Inflammatory macrophage treated with lipopolysaccharide for 1 hour (primary cell): Measurements from ENCODE around the gene BEND4.

ENCODE experiments used
- DNase-seq, 2 donors: peaks; one replicate each; pipeline ENCODE4 v3.0.0-alpha.2; 2020 to 2022

BEND4 gene

DNA sequence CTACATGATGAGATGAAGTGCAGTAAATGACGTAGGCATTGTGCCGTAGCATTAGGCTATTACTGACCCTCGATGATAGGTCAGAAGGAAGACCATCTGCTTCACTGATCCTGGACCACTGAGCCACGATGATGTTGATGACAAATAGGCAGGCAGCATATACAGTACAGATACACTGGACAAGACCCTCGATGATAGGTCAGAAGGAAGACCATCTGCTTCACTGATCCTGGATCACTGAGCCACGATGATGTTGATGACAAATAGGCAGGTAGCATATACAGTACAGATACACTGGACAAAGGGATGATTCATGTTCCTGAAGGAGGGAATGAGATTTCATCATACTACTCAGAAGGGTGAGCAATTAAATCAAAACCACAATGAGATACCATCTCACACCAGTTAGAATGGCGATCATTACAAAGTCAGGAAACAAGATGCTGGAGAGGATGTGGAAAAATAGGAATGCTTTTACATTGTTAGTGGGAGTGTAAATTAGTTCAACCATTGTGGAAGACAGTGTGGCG, 50.9 kb downstream of the BEND4 start:
- no peak for DNase-seq

DNA sequence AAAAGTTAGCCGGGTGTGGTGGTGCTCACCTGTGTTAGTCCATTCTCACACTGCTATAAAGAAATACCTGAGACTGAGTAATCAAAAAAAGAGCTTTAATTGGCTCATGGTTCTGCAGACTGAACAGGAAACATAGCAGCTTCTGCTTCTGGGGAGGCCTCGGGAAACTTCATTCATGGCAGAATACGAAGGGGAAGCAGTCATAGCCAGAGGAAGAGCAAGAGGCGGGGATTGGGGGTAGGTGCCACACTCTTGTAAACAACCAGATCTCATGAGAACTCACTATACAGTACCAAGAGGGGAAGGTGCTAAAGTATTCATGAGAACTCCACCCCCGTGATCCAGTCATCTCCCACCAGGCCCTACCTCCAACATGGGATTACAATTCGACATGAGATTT, 64.1 kb downstream of the BEND4 start:
- DNase-seq = no peak

DNA sequence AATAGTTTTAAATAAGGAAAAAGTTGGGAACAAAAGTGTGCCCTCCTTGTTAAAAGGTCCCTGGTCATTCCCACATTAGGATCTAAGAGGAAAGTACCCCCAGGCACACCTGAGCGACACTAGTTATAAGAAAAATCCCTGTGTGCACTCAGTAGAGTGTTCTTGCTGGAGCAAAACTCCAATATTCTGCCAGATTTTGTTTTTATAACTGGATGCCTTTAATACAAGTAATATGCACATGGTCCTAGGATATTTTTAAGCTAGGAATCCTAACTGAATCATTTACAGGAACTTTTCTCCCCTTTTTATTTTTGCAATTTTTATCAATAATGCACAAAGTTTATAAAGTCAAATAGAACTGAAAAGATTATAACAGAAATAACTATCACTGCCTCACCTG, 68.6 kb downstream of the BEND4 start:
- no peak for DNase-seq

DNA sequence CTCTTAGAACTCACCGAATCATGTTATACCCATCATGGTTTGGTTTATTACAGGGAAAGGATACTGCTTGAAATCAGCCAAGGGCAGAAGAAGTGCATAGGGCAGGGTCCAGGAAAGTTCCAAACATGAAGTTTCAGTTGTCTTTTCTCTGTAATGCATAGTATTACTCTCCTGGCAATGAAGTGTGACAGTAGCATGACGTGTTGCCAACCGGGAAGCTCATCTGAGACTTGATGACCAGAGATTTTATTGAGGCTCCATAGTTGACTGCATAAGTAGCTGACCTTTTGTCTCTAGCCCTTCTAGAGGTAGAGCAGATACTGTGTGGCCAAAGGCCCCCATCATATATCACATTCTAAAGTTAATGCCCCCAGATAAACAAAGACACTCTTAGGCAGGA, 72.1 kb downstream of the BEND4 start:
- DNase-seq = no peak

DNA sequence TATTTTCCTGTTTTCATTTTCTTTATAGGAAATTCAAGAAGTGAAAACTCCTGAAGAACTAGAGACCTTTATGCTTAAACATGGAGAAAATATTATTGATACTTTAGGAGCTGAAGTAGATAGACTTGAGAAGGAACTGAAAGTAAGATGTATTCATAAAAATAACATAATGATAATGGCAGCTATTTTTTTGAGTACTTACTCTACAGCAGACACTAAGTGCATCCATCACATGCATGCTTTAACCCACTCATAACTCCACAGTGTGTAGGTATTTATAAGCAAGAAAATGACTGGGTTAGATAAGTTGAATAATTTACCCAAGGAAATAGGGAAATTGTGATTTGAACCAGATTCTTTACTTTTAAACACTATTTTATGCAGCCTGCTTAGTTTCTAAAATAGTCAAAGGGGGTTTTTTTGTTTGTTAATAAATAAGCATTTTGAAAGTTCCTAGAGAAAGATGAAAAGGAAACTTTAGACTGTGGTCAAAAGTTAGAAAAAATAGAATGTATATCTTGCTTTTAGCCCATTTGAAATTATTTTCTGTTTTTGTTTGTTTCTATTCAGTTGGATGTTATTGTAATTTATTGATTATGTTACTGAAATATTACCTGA, 74.2 kb downstream of the BEND4 start:
- DNase-seq = no peak

DNA sequence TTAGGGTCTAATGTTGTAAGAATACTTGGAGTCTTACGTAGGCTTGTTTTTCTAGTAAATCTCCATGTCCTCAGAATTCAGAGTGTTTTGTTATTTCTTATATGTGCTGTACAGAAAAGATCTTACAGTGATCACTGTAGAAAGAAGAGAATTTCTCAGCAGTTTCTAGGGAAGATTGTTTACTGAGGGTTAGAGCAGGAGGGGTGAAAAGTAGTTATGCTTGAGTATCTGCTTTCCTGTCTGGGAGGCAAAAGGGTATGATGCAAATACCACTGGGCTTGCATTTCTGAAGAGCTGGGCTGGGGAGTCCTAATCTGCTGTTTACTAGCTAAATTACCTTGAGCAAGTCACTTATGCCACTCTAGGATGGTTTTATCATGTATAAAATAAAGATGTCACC, 78.2 kb downstream of the BEND4 start:
- DNase-seq = no peak

DNA sequence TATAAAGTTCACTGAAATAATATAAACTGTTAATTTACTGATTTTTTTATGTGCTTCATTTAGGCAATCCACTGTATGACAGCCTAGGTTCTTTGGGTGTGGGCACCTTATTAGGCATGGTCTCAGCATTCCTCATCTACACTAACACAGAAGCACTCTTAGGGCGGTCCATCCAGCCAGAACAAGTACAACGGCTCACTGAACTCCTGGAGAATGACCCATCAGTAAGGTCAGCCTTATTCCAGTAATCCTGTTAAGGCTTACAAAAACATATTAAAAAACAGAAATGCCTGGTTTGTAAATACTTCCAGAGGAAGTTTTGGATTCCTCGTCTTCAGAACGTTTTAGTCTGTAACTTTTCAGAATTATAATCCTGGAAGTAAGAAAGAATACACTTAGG, 82.0 kb downstream of the BEND4 start:
- DNase-seq = no peak

DNA sequence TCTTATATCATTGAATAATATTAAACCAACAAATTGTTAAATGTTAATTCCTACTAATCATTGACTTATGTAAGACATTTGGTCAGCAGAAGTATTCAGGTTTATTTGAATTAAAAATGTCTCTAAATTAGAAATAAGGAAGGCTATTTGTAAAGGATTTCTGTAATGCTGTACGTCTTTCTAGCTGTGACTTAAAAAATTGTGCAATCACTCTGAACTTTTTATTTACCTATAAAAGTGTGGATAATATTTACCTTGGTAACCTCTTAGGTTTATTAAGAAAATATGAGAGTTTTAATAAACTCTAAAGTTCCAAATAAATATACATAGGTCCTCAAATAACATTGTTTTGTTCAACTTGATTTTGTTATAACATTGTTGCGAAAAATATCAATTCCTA, 85.2 kb downstream of the BEND4 start:
- DNase-seq = no peak

DNA sequence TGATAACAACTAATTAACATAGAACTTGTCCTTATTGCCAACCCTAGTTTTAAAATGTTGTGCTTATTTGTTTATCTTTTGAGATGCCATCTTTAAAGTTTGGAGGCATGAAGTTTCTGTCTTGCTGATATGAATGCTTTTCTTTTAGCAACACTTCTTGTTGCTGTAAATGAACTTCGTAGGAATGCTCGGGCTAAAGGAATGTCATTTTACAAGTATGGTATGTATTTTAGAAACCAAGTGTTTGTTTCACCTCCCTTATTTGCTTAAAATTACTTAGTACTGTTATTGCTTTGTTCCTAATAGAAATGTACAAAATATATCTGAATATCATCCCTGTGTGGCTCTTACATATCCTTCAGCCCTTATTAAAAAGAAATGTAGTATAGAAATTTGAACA, 86.1 kb downstream of the BEND4 start:
- no peak for DNase-seq
